GM23248 (cell line): Measurements from ENCODE around the gene CRYAB.

Experiments used
- EZH2 ChIP-seq: fragments of 200-600 bp; sonication (generic); IDR thresholded peaks from 2 replicates; pipeline ENCODE4 v1.6.1; 2018; ENCODE audit warnings: antibody characterized with exemption, mild to moderate bottlenecking; ENCODE audit not compliant: insufficient read depth, poor library complexity, severe bottlenecking
- EZH2phosphoT487 ChIP-seq: fragments of 200-600 bp; sonication (generic); IDR thresholded peaks from 2 replicates; pipeline ENCODE4 v1.6.1; 2018; ENCODE audit warnings: antibody characterized with exemption, moderate library complexity, mild to moderate bottlenecking, low read depth; ENCODE audit not compliant: insufficient read depth

DNA sequence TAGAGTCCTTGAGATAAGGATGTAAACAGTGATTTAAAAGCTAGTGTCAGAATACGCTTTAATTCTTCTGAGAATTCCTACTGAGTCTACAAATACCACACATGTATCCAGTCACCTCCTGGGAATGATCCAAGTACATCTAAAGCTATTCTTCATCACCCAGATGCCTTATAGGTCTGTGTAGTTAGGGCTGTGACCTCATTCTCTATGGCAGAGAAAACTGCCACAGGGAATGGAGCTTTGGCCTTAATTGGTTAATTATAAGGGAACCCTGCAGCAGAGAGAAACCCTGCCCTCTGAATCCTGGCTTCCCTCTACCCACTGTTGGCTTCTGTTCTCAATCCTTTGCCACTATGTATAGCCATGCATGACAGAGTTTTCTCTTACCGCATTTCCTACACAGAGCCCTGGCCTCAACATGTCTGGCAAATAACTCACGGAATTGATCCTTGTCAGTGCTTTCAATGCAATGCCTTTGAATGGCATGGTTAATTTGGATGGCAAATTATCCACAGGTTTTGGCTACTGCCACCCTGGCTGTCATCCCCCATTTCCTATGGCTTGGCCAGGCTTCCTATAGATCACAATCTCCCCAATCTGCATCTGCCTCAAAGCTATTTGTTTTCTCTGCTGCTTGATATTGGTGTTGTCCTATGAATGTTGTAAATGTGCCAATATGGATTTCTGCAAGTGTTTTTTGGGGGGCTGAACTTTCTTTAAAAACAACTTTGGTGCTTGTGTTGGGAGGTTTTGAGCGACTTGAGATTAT is 28.4 kb upstream of the CRYAB start:
- TF ChIP-seq EZH2: no peak
- no peak for TF ChIP-seq EZH2phosphoT487
